BJ (cell line): ENCODE data around the gene CFL1. TPM values are rescaled to one million over a fixed set of nuclear protein-coding genes. Genes with fewer than 3 reads are reported as not detected.

Source experiments
- CTCF ChIA-PET: fragments of 350-600 bp; formaldehyde crosslinking; extraction: SDS; loops from one replicate; lab custom pipeline; 2021; ENCODE audit warnings: antibody characterized with exemption, inconsistent platforms; lab: Yijun Ruan, JAX
- POLR2A ChIA-PET: fragments of 300-600 bp; sonication (Branson Sonifier 250); formaldehyde crosslinking; extraction: SDS; loops from one replicate; lab custom pipeline; 2021; ENCODE audit warnings: antibody characterized with exemption; lab: Charles Lee
- DNase-seq: peaks from one replicate; pipeline ENCODE4 v3.0.0-alpha.2; 2011; ENCODE audit warnings: low read depth
- H3K27me3 ChIP-seq: 2 replicates; pipeline ENCODE4 v1.6.0; 2011; ENCODE audit warnings: low read length; ENCODE audit not compliant: control insufficient read depth, insufficient read depth
- H3K36me3 ChIP-seq: 2 replicates; pipeline ENCODE4 v1.5.1; 2011; ENCODE audit warnings: low read length; ENCODE audit not compliant: control insufficient read depth, insufficient read depth
- H3K4me3 ChIP-seq: 2 replicates; pipeline ENCODE4 v1.5.1; 2011; ENCODE audit warnings: low read depth, mild to moderate bottlenecking, control low read depth, low read length
- CTCF ChIP-seq: IDR thresholded peaks from 2 replicates; pipeline ENCODE4 v1.5.1; 2011; ENCODE audit warnings: low read depth, mild to moderate bottlenecking, control low read depth, inconsistent platforms, low read length, moderate library complexity; ENCODE audit not compliant: insufficient read depth
- polyA plus RNA-seq: library from polyadenylated mRNA; depleted of rRNA; stranded (reverse); fragments of >200 nt; gene quantifications from 2 replicates; pipeline ENCODE4 v1.2.3, GENCODE V29; 2011

The CFL1 gene
- polyA plus RNA-seq, 1 experiment, result 2,736 TPM

- POLR2A ChIA-PET, result interaction anchor here (0.6 kb wide), 1 partner anchor 11 kb away, joined by 4 read pairs; the partner anchor contains the start of gene CFL1
- DNase-seq, result no peak
- Histone ChIP-seq H3K36me3 (peaks cover 43% of the 10 kb centered on the region), H3K27me3 (no peaks in the 10 kb centered on the region), H3K4me3 (no peak overlapping the region)
- CTCF ChIA-PET, result interaction anchor here (1.0 to 6.9 kb wide), 4 partner anchors 8 to 20 kb away, joined by 3 to 70 read pairs (median 36); partner anchors contain the start of genes FIBP and MUS81
- no peak for TF ChIP-seq CTCF
Observed at GRCh38 chr11:65868907-65869306, 10.9 kb upstream of the CFL1 start.

- ChIA-PET POLR2A (interaction anchor here (0.6 kb wide), 1 partner anchor 10 kb away, joined by 4 read pairs; the partner anchor contains the start of gene CFL1), CTCF (interaction anchor here (1.0 to 6.9 kb wide), 4 partner anchors 8 to 21 kb away, joined by 3 to 70 read pairs (median 36); partner anchors contain the start of genes FIBP and MUS81)
- H3K4me3 ChIP-seq, result no peak overlapping the region
- TF ChIP-seq CTCF, result no peak
- H3K27me3 ChIP-seq, result no peaks in the 10 kb centered on the region
- no peak for DNase-seq
- peaks cover 49% of the 10 kb centered on the region for H3K36me3 ChIP-seq
Observed at GRCh38 chr11:65868076-65868667, 10.2 kb upstream of the CFL1 start.

GRCh38 chr11:65867284-65868071 lies 9.5 kb upstream of the CFL1 start:
- CTCF ChIA-PET, result interaction anchor here (1.1 kb wide), 1 partner anchor 22 kb away, joined by 5 read pairs; the partner anchor contains the start of gene FIBP
- no peak for DNase-seq
- H3K4me3 ChIP-seq, result no peak overlapping the region
- no peaks in the 10 kb centered on the region for H3K27me3 ChIP-seq
- POLR2A ChIA-PET, result no interaction called here
- peaks cover 54% of the 10 kb centered on the region for H3K36me3 ChIP-seq
- no peak for TF ChIP-seq CTCF

- H3K36me3 ChIP-seq, result peaks cover 58% of the 10 kb centered on the region
- DNase-seq, result no peak
Observed at GRCh38 chr11:65866509-65867283, 8.7 kb upstream of the CFL1 start.

More at GRCh38 chr11:65866509-65867283, 8.7 kb upstream of the CFL1 start:
- no peaks in the 10 kb centered on the region for H3K27me3 ChIP-seq
- TF ChIP-seq CTCF, result no peak
- H3K4me3 ChIP-seq, result no peak overlapping the region
- ChIA-PET CTCF (interaction anchor here (0.9 to 1.6 kb wide), 3 partner anchors 18 to 147 kb away, joined by 3 to 8 read pairs (median 4); partner anchors contain the start of gene FIBP), POLR2A (interaction anchor here (0.6 kb wide), 1 partner anchor 49 kb away, joined by 3 read pairs; no protein-coding TSS in a partner anchor)
